Measurements from ENCODE around the gene SERPINA5.

SERPINA5 gene

DNA sequence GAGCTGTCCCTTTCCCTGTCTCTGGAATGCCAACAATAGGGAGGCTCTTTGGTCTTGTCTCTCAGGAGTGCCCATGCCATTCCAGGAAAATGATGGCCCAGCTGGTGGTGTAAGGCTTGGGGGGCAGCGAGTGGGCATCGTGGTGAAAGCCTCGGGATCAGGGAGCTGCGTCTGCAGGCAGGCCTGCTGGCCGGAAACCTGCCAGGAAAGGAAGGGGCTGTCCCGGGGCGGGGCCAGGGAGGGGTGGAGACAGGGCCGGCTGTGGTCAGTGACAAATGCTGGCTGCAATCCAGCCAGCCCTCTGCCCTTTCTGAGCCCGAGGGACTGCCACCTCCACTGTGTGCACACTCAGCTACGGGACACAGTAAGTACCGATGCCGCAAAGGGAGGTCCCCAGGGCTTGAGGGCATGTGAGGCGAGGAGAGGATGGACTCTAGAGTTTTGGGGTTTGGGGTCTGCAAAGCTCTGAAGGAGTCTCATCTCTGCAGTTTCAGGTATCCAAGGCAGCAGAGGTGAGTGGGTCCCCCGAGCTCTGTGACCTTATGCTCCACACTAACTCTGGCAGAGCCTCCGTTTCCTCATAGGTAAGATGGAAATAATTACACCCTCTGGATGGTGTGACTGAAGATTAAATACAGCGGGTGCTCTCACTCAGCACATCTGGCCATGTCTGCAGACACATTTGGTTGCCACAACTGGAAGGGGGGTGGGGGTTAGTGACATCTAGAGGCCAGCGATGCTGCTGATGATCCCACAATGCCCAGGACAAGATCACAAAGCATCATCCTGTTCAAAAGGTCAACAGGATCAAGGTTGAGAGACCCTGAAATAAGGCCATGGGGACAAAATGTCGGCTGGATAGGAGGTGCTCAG, at the start of gene SERPINA5:
SERPINA5 (plus strand) TSS at position 300 of the 873 bp plus-strand sequence. CDS start 5,937 bp downstream, outside the sequence.
- DNase-seq (ENCODE audit: low spot score) = peak; percentile 60

- no peak for DNase-seq (ENCODE audit: low spot score)
Observed at GRCh38 chr14:94532447-94532846, 48.8 kb upstream of the SERPINA5 start.

DNA sequence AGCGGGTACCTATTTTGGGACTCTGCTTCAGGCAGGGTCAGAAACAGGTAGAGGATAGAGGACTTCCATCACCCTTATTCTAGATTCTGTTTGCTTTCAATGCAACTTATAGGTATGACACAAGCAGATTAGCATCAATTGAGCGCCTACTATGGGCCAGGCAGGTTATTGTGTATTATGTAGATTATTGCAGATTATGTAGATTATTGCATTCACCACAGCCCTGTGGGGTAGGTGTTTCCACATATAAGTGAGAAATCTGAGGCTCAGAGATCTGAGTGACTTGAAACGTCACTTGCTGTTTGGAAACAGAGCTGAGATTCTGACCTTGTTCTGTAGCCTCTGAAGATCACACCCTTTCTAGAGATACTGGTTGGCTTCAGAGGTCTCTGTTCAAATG, 45.7 kb upstream of the SERPINA5 start:
- no peak for DNase-seq (ENCODE audit: low spot score)

GRCh38 chr14:94536836-94537235, 44.4 kb upstream of the SERPINA5 start:
- DNase-seq (ENCODE audit: low spot score) = no peak

GRCh38 chr14:94538070-94538740, 43.0 kb upstream of the SERPINA5 start:
- DNase-seq (ENCODE audit: low spot score) = no peak

GRCh38 chr14:94539181-94539580, 42.0 kb upstream of the SERPINA5 start:
- DNase-seq (ENCODE audit: low spot score) = no peak

DNA sequence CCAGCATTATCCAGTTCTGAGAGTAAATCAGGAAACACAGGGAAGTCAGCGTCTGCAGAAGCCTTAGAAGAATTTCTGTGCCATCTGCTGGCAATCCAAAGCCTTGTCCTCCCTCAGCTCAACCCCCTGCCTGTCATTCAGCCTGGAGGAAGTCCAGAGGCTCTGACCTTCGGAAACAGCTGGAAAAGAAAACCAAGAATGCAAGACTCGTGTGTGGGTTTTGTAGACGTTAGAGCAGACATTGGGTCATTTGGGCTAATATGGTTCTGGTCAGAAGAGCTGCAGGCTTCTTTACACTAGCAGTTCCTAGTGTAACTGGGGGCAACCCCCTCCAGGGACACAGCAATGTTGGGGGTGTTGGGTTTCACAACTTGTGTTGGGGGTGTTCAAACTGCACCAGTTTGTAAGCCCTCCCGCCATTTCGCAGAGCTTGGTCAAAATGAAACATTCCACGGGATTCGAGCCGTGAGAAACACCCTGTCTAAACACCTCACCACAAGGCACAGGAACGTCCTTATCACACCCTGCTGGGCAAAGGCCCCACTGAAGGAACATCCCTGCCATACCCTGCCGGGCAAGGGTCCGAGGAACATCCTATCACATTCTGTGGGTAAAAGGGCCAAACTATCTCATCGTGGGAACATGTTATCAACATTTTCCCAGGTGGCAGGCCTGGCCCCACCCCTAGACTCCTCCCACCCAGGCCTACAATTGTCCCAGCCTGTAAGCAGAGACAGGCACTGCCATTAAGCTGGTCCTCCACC, 41.0 kb upstream of the SERPINA5 start:
- DNase-seq (ENCODE audit: low spot score) = no peak

- no peak for DNase-seq (ENCODE audit: low spot score)
Observed at GRCh38 chr14:94541234-94541975, 39.8 kb upstream of the SERPINA5 start.

- peak; percentile 47 for DNase-seq (ENCODE audit: low spot score)
Observed at GRCh38 chr14:94542111-94542810, 39.0 kb upstream of the SERPINA5 start.

DNA sequence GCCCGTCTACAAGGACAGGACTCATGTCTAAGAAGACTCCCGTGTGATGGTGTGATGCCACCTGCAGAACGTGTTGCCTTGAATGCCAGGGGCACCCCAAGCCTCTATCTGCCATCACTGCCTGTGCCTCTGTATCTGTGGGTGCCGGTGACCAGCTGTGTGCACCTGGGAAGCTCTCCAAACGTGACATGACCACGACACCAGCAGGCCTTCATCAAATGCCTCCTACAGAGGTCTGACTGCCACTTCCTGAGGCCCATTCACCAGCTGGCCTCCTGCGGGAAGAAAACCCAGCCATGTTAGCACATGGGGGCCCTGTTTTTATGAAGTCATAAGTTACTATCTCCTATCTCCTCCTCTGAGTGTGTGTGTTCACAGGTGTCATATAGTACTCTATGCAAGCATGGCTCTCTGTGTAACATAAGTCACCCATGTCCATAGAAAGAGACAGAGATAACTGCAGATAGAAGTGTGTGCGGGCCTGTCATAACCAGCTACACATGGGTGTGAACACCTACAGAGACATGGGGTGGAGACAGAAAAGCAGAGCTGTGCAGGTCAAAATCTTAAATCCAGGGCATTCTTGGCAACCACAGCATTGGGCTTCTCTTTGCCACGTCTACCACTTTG, 38.3 kb upstream of the SERPINA5 start:
- no peak for DNase-seq (ENCODE audit: low spot score)

DNA sequence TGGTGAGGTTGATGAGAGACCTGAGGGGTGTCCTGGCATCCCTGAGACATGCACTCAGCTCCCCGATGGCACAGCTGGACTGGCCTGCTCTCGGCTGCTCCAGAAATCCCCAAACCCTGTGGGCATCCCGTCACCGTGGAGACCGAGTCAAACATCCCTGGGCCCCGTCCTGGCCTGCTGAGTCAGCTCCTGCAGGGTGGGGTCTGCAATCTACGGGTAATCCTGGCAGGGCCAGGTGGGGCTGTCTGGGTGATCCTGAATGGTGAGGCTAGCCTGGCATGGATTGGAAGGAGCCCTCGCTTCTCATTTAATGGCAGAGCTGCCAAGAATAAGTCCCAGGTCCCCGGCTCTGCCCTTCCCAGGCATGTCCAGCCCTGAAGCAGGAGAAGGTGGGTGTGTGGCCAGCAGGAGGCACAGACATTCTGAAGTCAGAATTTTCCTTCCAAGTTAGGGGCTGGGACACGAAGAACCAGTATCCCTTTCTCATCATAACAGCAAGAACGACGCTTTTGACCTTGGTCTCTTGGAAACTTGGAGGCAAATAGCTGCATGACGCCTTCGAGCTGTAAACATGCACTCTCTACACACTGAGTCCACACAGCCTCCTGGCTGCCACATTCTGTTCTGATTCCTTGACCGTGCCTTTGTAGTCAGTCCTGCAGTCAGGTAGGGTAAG, 37.6 kb upstream of the SERPINA5 start:
- no peak for DNase-seq (ENCODE audit: low spot score)

DNA sequence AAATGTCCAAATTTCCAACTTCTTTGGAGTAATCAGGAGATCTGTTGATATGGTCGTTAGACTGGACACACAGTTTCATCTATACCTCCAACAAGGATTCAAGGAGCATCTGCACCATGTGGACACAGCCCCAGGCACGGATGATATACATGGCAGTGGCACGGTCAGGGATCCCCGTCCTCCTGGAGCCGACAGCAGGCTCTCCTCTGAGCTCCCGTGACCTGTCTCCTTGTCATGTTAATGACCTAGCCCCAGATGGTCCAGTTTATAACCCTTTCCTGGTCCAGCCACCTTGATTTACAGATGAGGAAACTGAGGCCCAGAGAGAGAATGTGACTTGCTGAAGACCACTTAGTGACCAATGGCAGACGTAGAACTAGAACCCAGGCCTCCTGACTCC, 36.5 kb upstream of the SERPINA5 start:
- DNase-seq (ENCODE audit: low spot score) = no peak

- no peak for DNase-seq (ENCODE audit: low spot score)
Observed at GRCh38 chr14:94545131-94545841, 35.9 kb upstream of the SERPINA5 start.

- no peak for DNase-seq (ENCODE audit: low spot score)
Observed at GRCh38 chr14:94547151-94547680, 34.0 kb upstream of the SERPINA5 start.

GRCh38 chr14:94547726-94548125, 33.5 kb upstream of the SERPINA5 start:
- no peak for DNase-seq (ENCODE audit: low spot score)

GRCh38 chr14:94548131-94548998, 32.9 kb upstream of the SERPINA5 start:
- no peak for DNase-seq (ENCODE audit: low spot score)

GRCh38 chr14:94548999-94549985, 31.9 kb upstream of the SERPINA5 start:
- peak; percentile 74 for DNase-seq (ENCODE audit: low spot score)
